ENCODE measurements around the gene MMS22L.

GRCh38 chr6:97129106-97129505, 153.9 kb downstream of the MMS22L start:
- no peak for TF ChIP-seq CTCF (IDR thresholded peaks at IDR 0.05; ENCODE audit: poor library complexity, severe bottlenecking)
- TF ChIP-seq TAF1 (IDR thresholded peaks at IDR 0.05; ENCODE audit: low read depth): no peak
- TF ChIP-seq, protein P1, sequence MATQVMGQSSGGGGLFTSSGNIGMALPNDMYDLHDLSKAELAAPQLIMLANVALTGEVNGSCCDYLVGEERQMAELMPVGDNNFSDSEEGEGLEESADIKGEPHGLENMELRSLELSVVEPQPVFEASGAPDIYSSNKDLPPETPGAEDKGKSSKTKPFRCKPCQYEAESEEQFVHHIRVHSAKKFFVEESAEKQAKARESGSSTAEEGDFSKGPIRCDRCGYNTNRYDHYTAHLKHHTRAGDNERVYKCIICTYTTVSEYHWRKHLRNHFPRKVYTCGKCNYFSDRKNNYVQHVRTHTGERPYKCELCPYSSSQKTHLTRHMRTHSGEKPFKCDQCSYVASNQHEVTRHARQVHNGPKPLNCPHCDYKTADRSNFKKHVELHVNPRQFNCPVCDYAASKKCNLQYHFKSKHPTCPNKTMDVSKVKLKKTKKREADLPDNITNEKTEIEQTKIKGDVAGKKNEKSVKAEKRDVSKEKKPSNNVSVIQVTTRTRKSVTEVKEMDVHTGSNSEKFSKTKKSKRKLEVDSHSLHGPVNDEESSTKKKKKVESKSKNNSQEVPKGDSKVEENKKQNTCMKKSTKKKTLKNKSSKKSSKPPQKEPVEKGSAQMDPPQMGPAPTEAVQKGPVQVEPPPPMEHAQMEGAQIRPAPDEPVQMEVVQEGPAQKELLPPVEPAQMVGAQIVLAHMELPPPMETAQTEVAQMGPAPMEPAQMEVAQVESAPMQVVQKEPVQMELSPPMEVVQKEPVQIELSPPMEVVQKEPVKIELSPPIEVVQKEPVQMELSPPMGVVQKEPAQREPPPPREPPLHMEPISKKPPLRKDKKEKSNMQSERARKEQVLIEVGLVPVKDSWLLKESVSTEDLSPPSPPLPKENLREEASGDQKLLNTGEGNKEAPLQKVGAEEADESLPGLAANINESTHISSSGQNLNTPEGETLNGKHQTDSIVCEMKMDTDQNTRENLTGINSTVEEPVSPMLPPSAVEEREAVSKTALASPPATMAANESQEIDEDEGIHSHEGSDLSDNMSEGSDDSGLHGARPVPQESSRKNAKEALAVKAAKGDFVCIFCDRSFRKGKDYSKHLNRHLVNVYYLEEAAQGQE (IDR thresholded peaks at IDR 0.05; ENCODE audit: borderline replicate concordance): no peak
- TF ChIP-seq MXI1 (conservative IDR thresholded peaks at IDR 0.05; ENCODE audit: poor library complexity, severe bottlenecking): no peak
- no peak for TF ChIP-seq POLR2AphosphoS5 (IDR thresholded peaks at IDR 0.05)
- no peak for TF ChIP-seq EZH2 (IDR thresholded peaks at IDR 0.05; ENCODE audit: borderline replicate concordance, insufficient read depth, low read length, poor library complexity, severe bottlenecking)
- no peak for TF ChIP-seq EP300 (conservative IDR thresholded peaks at IDR 0.05; ENCODE audit: poor library complexity, severe bottlenecking)
- no peak for TF ChIP-seq RAD21 (conservative IDR thresholded peaks at IDR 0.05)
- no peak for TF ChIP-seq SMC3 (conservative IDR thresholded peaks at IDR 0.05; ENCODE audit: poor library complexity)

All from neural cell (in vitro differentiated cells).